SH-SY5Y (cell line): ENCODE data around the gene RPAP2.

Experiments
- GATA2 ChIP-seq: IDR thresholded peaks from 2 replicates; pipeline ENCODE4 v1.6.1; 2011; ENCODE audit warnings: mild to moderate bottlenecking, low read depth, low read length
- GATA3 ChIP-seq: IDR thresholded peaks from 2 replicates; pipeline ENCODE4 v1.6.1; 2011; ENCODE audit warnings: low read depth, mild to moderate bottlenecking, low read length, moderate library complexity

DNA sequence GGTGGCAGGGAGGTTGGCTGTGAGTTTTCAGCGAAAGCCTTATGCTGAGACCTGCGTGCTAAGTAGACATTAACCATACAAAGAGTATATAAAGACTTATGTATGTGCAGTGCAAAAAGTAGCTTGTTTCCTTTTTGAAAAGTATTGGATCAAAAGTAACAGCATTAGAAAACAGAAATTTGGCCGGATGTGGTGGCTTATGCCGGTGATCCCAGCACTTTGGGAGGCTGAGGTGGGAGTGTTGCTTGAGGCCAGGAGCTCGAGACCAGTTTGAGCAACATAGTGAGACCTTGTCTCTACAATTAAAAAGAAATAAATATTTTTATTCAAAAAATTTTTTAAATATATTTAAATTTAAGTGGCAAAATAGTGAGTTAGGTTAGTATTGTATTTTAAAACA is 2.2 kb downstream of the RPAP2 start:
- no peak for TF ChIP-seq GATA2
- no peak for TF ChIP-seq GATA3
